DOHH2 (cell line): ENCODE data around the gene DOCK1.

Source experiments
- H3F3A ChIP-seq: fragments of 200-600 bp; sonication (generic), shearing (Covaris generic); 2 replicates; pipeline ENCODE4 v1.6.0; 2016; ENCODE audit warnings: antibody characterized with exemption, mild to moderate bottlenecking; ENCODE audit not compliant: control insufficient read depth, insufficient read depth
- H3K27ac ChIP-seq: fragments of 200-600 bp; sonication (generic); 2 replicates; pipeline ENCODE4 v1.5.1; 2014; ENCODE audit warnings: low read depth, mild to moderate bottlenecking, low read length, moderate library complexity
- H3K27me3 ChIP-seq: fragments of 200-600 bp; sonication (generic); 2 replicates; pipeline ENCODE4 v1.6.1; 2014; ENCODE audit warnings: mild to moderate bottlenecking, low read length, mixed read lengths; ENCODE audit not compliant: control insufficient read depth
- H3K36me3 ChIP-seq: fragments of 200-600 bp; sonication (generic); 2 replicates; pipeline ENCODE4 v1.6.1; 2014; ENCODE audit warnings: mild to moderate bottlenecking, low read length, moderate library complexity, mixed read lengths; ENCODE audit not compliant: control insufficient read depth
- H3K4me1 ChIP-seq: fragments of 200-600 bp; sonication (generic); 2 replicates; pipeline ENCODE4 v1.6.1; 2014; ENCODE audit warnings: mild to moderate bottlenecking, low read length, mixed read lengths; ENCODE audit not compliant: control insufficient read depth
- H3K4me2 ChIP-seq: fragments of 200-600 bp; sonication (generic); 2 replicates; pipeline ENCODE4 v1.6.0; 2014; ENCODE audit warnings: mild to moderate bottlenecking, low read length, moderate library complexity
- H3K4me3 ChIP-seq: fragments of 200-600 bp; sonication (generic); 2 replicates; pipeline ENCODE4 v1.5.1; 2014; ENCODE audit warnings: mild to moderate bottlenecking, low read length, mixed read lengths
- H3K79me2 ChIP-seq: fragments of 200-600 bp; sonication (generic); 2 replicates; pipeline ENCODE4 v1.6.1; 2014; ENCODE audit warnings: mild to moderate bottlenecking, low read length, mixed read lengths; ENCODE audit not compliant: control insufficient read depth
- H3K9me2 ChIP-seq: fragments of 200-600 bp; sonication (generic); replicated peaks from 2 replicates; pipeline ENCODE4 v1.6.1; 2014; ENCODE audit warnings: mild to moderate bottlenecking, low read length, mixed read lengths; ENCODE audit not compliant: control insufficient read depth
- H3K9me3 ChIP-seq: fragments of 200-600 bp; sonication (generic); 2 replicates; pipeline ENCODE4 v1.6.1; 2014; ENCODE audit warnings: antibody characterized with exemption, low read length, mixed read lengths; ENCODE audit not compliant: control insufficient read depth, insufficient read depth
- H4K20me1 ChIP-seq: fragments of 200-600 bp; sonication (generic); 2 replicates; pipeline ENCODE4 v1.6.0; 2014; ENCODE audit warnings: low read depth, mild to moderate bottlenecking, antibody characterized with exemption, low read length, moderate library complexity; ENCODE audit not compliant: control insufficient read depth, insufficient read depth
- EZH2phosphoT487 ChIP-seq: fragments of 200-600 bp; sonication (generic); IDR thresholded peaks from 2 replicates; pipeline ENCODE4 v1.6.1; 2017; ENCODE audit warnings: borderline replicate concordance, mild to moderate bottlenecking, antibody characterized with exemption, low read length, moderate library complexity, mixed read lengths
- TF ChIP-seq, protein P1 (sequence below): fragments of 200-600 bp; sonication (generic); IDR thresholded peaks from one replicate; pipeline ENCODE4 v1.5.1; 2014; ENCODE audit warnings: antibody characterized with exemption, mild to moderate bottlenecking, low read depth, low read length; ENCODE audit not compliant: poor library complexity, severe bottlenecking

The DOCK1 gene

DNA sequence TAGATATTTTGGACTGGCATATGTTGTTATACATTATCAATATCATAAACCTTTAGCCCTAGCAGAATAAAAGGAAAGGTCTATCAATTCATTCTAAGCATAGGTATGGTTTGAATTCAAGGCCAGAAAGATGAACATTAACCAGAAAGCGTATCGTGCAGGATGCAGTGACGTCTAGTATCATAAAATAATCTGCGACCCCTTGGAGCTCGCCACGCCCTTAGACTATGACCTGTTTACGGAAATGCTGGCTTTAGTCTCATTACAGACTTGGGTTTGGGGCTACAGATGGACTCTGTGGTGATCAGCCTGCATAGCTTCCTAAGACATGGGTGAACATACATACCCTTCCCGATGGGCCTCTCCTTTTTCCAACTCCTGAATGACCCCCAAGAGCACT lies 269.6 kb downstream of the DOCK1 start:
- Histone ChIP-seq H3K4me2 (no peak overlapping the region), H3K27ac (no peak overlapping the region), H3K27me3 (no peaks in the 10 kb centered on the region), H3K4me1 (no peaks in the 10 kb centered on the region), H3K9me2 (no peaks in the 10 kb centered on the region), H3K79me2 (no peaks in the 10 kb centered on the region), H4K20me1 (no peaks in the 10 kb centered on the region), H3K4me3 (no peak overlapping the region), H3K9me3 (peaks cover 10% of the 10 kb centered on the region; the same call in 1 of the 2 replicates), H3F3A (no peaks in the 10 kb centered on the region), H3K36me3 (no peaks in the 10 kb centered on the region)
- no peak for TF ChIP-seq EZH2phosphoT487
- TF ChIP-seq, protein P1, sequence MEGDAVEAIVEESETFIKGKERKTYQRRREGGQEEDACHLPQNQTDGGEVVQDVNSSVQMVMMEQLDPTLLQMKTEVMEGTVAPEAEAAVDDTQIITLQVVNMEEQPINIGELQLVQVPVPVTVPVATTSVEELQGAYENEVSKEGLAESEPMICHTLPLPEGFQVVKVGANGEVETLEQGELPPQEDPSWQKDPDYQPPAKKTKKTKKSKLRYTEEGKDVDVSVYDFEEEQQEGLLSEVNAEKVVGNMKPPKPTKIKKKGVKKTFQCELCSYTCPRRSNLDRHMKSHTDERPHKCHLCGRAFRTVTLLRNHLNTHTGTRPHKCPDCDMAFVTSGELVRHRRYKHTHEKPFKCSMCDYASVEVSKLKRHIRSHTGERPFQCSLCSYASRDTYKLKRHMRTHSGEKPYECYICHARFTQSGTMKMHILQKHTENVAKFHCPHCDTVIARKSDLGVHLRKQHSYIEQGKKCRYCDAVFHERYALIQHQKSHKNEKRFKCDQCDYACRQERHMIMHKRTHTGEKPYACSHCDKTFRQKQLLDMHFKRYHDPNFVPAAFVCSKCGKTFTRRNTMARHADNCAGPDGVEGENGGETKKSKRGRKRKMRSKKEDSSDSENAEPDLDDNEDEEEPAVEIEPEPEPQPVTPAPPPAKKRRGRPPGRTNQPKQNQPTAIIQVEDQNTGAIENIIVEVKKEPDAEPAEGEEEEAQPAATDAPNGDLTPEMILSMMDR = no peak

GRCh38 chr10:127175357-127176110 lies 270.3 kb downstream of the DOCK1 start:
- TF ChIP-seq, protein P1 = no peak
- TF ChIP-seq EZH2phosphoT487 = no peak
- Histone ChIP-seq H3F3A (no peaks in the 10 kb centered on the region), H3K9me3 (peaks cover 10% of the 10 kb centered on the region; the same call in 1 of the 2 replicates), H4K20me1 (no peaks in the 10 kb centered on the region), H3K79me2 (no peaks in the 10 kb centered on the region), H3K4me1 (no peaks in the 10 kb centered on the region), H3K4me3 (no peak overlapping the region), H3K27ac (no peak overlapping the region), H3K9me2 (no peaks in the 10 kb centered on the region), H3K4me2 (no peak overlapping the region), H3K36me3 (no peaks in the 10 kb centered on the region), H3K27me3 (no peaks in the 10 kb centered on the region)

DNA sequence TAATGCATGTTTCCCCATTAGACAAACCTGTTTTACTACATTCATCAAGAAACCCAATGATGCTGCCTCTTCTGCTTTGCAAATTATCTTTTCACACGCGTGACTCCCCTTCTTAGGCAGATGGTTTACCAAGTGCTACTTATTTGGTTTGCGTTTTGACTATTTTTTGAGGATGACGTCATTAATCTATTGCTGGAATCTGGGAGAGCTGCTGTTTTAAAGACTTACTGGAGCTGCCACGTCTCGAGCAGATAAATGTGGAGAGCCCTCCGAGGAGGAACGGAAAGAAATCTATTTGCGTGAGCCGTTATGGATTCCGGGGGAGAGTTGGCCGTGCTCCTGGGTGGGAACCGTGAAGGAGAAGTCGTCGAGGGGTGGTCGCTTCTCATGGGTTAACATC lies 271.4 kb downstream of the DOCK1 start:
- Histone ChIP-seq H3K27ac (no peak overlapping the region), H3K79me2 (no peaks in the 10 kb centered on the region), H3K9me3 (peaks cover 10% of the 10 kb centered on the region; the same call in 1 of the 2 replicates), H3K9me2 (no peaks in the 10 kb centered on the region), H3K36me3 (no peaks in the 10 kb centered on the region), H3K4me1 (no peaks in the 10 kb centered on the region), H3K4me3 (no peak overlapping the region), H3F3A (no peaks in the 10 kb centered on the region), H3K4me2 (no peak overlapping the region), H3K27me3 (no peaks in the 10 kb centered on the region), H4K20me1 (no peaks in the 10 kb centered on the region)
- TF ChIP-seq EZH2phosphoT487 = no peak
- TF ChIP-seq, protein P1 = no peak
